T-helper 1 cell treated with Interleukin-12 subunit alpha and Interleukin-12 subunit beta and Interleukin-4 antibody, amounts not matched to agents 30 ng/mL and 1 ng/mL, for 36 hours (primary cell): ENCODE results near the gene GALNT7. TPM values are rescaled to one million over a fixed set of nuclear protein-coding genes. Genes with fewer than 3 reads are reported as not detected.

Source experiments
- intact Hi-C: fragments of 100-400 bp; cut with micrococcal nuclease; formaldehyde crosslinking; loops from one replicate; pipeline ENCODE4 v1.15.1; 2024
- total RNA-seq: library from RNA; stranded (reverse); gene quantifications from 2 replicates; pipeline ENCODE4 v1.2.3, GENCODE V29; 2022

Gene GALNT7
- total RNA-seq, 1 donor from 2014 or later = 18.6 TPM

DNA sequence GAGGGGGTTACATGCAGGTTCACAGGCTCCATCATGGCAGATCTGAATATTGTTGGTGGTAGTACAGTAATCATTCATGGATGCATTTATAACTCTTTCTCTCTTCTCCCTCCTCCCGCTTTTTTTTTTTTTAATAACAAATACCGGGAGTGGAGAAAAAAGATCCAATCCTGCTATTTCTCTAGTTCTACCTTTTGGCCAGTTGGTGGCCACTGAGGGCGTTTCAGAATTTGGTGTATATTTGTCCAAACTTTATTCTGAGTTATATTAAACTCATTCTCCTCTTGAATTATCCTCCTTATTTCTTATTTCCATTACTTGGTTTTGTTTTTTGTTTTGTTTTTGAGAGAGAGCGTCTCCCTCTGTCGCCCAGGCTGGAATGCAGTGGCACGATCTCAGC, 90.7 kb downstream of the GALNT7 start:
- intact Hi-C loops = no loop called here

DNA sequence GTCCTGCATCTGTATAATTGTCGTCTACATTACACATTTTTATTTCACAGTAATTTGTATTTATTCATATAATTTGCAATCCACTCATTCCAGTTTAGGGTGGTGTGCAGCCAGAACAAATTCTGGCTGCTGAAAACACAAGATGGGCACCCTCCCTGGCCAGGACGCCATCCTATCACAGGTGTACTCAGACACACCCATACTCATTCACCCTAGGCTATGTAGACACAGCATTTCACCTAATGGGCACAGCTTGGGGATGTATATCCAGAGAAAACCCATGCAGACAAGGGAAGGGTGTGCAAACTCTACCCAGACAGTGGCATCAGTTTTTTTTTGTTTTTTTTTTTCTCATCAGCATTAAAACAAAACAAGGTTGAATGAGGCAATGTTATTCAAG, 92.4 kb downstream of the GALNT7 start:
- intact Hi-C loops = no loop called here

DNA sequence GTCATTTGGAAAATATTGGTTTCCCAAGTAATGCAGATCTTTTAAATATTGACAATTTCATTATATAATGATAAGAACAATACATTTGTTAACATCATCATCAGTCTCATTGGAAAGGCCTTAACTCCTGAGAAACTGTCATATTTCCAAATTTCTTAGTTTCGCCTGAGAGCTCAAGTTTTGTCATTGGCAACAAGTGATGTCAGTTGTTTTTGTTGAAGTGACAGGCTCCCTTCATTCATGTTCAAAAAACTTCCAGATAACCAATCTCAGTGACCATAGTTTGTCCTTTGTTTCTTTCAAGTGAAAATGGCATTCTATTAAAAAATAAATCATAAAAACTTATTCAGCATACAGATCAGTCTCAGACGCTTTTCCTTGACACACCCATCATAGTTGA, 93.8 kb downstream of the GALNT7 start:
- intact Hi-C loops = no loop called here

DNA sequence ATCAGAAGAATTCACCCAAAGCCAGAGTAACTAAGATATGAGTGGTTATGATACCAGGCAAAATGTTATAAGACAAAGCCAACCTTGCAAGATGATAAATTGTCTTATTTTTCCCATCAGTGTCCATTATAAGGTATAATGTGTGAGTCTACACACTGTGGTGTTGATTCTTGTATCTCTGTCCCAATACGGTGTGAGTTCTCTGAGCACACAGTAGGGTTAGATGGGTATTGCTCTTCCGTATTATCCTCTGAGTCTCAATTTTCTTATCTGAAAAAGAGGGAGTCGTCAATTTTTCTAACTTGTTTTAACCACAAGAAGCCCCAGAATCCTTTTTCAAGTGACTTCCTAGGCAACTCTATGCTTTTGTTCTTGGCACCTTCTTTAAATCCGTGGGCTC, 95.6 kb downstream of the GALNT7 start:
- intact Hi-C loops = no loop called here

DNA sequence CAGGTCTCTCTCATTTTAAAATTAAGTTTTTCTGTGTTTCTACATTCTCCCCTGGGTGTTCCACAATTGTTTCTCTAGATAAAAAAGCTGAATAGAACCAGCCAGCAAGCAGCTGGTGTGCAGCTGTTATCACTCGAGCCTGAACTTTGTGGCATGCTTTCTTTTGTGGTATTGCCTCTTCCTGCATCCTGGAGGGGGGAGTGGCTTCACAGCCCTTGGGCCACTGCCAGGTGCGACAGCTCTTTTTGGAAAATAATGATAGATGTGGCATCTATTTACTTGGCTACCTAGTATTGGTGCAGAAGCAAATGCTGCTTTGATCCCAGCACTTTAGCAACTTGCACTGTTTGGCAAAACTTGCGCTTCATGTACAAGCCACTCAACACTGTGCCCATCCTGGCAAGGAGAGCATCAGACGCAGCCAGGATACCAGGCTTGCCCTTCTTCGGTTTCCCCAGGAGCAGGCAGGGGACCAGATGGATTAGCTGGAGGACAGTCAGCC, 96.1 kb downstream of the GALNT7 start:
- intact Hi-C loops = no loop called here

DNA sequence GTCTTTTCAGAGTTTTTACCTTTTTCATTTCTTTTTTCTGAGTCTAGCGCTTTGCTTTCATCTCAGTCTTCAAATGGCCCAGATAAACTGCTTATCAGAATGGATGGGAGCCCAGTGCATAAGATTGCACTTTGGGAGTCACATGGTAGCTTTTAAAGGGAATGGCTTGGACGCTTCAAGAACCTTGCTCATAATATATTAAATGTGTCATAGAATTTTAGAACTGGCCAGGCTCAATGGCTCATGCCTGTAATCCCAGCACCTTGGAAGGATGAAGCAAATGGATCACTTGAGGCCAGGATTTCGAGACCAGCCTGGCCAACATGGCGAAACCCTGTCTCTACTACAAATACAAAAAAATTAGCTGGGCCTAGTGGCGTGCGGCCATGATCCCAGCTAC, 97.1 kb downstream of the GALNT7 start:
- intact Hi-C loops = no loop called here

DNA sequence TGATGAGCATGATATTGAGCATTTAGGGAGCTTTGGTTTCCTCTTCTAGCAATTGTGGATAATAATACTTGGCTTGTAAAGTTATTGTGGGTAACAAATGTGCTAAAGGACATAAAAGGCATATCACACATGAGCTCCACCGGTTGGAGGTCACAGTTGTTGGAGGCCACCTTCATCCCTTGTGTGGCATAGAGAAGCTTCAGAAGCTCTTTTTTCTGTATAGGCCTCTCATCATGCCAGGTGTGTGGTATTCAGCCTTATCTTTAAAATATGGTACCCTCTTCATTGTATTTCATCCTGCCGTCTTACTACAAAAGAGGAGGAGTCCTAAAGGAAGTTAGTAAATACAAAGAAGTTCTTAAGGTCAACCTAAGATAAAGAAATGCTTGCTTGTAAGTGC, 99.1 kb downstream of the GALNT7 start:
- intact Hi-C loops = no loop called here

DNA sequence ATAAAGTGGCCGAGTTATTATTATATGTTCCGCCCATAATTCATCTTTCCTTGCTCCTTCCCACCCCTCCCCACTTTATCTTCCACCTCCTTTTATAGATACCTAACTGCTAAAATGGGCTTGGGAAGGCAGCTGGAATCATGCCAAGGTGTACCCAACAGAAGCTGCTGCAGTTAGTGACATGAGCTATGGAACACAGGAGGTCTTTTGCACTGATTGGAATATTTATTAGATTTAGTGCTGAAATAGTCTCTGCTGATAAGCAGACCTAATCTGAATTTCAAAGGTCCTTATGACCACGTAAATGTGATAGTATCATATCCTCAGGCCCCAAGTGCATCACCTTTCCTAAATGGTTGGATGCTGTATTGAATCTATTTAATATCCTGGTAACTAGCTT, 100.7 kb downstream of the GALNT7 start:
- intact Hi-C loops = no loop called here

DNA sequence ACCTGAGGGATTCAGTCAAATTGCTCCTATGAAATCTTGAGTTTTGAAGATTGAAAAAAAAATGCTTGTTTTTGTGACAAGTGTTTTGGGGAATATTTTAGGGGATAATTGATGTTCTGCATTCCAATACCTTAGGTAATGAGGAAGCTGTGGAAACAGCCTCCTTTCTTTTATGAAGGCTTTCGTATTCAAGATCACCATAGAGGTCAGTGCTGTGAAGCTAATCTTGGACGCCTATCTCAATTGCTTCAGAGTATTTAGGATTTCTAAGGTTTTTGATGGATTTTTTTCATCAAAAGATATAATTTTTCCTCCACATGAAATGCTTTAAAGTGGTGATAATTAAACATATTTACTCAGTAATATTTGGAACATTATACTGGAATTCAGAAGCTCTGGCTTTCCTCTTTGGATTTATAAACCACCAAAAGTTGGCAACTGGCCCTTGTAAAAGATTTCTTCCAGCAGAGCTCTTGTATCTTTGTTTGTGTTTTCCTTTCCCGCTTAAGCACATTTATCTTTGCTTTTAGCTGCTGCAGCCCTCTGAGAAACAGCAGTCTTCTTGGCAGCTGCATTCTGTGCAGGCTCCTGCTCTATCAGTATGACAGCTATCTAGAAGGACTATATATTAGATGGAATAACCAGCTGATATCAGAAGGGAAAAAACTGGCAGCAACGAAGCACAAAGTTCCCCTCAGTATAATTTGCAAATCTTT, 101.9 kb downstream of the GALNT7 start:
- intact Hi-C loops = no loop called here

DNA sequence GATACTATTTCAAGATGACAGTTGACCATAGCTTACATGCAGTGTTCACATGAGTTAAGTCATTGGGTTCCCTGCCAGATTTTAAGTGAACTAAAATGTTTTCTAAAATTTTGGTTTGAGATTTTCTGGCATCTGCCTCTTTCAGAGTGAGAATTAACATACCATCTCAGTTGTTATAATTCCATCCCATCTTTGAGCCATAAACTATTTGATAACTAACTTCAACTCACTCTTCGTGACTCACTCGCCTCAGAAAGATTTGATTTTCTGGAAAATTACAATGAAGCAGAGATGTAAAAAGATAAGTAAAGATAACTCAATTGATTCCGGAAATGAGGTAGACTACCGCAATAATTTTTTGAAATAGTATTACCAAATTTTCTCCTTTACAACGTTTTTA, 103.7 kb downstream of the GALNT7 start:
- intact Hi-C loops = no loop called here

DNA sequence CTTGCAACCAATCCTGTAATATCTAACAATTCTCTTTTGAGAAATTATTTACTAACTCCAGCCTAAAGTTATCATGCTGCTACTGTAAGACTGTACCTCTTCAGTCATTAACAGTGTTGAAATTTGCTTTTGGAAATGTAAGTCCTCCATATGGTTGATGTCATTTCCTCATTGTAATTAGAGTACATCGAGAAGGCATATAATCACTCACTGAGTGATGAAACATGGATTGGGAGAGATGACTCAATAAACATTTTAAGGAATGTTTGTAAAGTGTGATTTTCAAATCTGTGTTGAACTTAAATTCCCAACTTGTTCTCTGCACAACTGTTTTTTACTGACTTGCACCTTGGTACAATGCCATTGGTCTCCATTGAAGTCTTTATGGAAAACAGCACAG, 104.4 kb downstream of the GALNT7 start:
- intact Hi-C loops = no loop called here

DNA sequence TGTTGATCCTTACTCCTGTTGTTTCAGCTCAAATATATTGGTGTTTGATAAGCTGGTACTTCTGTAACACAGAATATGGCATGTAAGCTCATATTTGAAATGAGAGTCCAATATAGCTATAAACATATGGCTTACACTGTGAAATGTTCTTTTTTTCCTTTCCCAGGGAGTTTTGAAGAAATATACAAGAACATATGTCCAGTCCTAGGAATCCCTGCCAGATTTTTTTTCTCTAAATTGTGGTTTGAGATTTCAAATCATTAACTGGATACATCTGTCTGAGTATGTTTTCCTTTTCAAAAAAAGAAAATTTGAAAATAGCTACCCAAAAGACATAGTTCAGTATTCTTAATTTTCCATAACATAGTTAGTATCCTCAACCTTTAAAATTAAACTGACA, 105.3 kb downstream of the GALNT7 start:
- intact Hi-C loops = no loop called here

DNA sequence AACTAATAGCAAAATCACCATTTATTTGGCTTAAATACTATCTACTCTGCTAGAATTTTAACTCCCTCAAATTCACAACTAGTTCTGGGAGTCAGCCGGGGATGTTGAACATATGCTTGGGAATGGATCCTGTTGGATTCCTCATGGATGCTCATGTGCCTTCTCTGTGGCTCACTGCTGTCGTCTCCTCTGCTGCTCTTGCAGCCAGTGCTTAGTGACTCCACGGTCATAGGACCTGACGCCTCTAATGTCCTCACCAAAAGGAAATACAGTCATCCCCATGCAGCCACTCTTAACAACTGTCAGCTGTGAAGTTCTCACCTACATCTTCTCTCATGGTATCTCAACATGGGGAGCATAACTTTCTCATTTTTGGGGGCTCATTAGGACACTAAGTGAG, 106.1 kb downstream of the GALNT7 start:
- intact Hi-C loops = no loop called here

DNA sequence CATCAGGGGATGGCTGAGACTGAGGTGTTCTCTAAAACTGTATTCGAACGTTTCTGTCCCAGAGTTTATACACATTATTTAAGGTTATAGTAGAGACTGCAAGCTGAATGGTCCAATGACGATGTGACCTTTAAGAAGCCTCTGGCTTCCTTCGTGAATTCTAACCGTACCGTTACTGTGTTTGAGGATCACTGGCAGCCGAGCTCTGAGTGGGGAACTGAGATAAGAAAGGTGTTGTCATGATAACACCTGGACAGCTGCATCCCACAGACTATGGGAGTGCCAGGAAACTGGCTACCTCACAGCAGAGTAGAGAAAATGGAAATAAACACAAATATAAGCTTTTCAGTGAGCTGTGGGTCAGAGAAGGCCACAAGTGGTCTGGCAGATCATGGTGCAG, 106.5 kb downstream of the GALNT7 start:
- intact Hi-C loops = no loop called here

DNA sequence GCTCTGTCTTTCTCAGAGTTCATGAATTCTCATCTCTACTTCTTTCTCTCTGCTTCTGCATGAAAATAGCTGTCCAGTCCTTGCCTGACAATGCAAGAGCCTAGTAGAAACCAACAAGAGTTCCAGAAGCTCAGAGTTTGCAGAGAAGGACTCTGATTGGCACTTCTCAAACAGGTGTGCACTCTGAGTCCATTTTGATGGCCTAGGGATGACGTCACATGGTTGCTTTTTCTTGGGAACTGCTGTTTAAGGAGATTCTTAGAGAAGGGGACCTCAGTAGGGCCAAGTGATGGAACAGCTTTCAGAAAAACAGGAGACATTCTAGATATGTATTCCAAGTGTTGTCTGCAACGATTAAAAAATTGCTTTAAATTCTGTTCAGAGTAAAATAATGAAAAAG, 108.7 kb downstream of the GALNT7 start:
- intact Hi-C loops = no loop called here

DNA sequence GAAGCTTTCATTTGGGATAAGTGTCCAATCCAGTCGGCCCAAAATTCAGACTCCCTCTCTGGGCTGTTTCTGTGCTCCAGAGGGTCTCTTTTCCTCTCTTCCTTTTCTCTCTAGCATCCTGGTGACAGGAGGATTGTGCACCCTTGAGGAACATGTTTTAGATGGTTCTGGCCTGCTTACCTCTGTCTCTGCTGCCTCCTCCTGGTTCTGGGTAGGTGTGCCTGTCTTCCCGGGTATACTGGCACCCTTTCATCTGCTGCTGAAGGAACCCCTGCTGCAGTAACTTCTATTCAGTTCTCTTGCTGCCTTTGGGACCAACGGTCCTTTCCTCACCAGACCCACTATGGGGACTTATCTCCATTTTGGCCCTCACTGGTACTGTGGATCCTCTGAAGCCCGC, 112.4 kb downstream of the GALNT7 start:
- intact Hi-C loops = loop anchor here (1.0 kb wide), 1 partner anchor 268 kb away; no protein-coding TSS in a partner anchor

DNA sequence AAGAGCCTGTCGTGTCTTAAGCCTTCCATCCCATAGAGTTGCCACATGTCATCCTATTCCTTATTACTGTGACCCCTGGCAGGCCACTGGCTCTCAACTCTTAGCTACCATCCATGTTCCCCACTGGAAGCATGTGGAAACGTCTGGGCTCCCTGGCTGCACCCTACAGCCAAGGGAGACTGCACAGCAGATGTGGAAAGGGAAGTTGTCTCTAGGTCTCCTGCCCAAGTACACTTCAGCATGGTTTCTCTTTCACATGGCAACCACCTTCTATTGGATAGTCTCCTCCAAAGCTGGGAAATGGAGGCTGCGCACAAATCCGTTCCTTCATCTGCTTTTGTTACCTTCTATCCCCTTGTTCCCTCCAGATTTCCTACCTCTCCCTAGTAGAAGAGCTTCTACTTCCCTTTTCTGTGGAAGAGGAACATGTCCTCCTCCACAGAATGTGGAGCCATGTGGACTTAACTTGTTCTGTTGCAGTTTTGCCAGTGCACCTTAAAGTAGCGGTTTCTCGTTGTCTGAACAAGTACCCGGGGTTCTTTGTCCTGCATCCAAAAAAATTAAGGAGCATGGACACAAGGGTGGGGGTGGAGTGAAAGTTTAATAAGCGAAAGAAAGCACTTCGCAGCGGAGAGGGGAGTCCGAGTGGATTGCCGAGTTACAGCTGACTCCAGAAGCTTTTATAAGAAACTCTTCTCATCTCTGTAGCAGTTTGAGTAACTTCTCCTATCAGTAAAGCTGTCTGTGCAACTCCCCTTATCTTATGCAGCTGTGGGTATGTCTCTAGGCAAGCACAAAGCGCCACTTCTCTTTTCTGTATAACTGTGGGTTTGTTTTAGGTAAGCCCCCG, 113.0 kb downstream of the GALNT7 start:
- intact Hi-C loops = loop anchor here (1.0 kb wide), 1 partner anchor 268 kb away; no protein-coding TSS in a partner anchor

DNA sequence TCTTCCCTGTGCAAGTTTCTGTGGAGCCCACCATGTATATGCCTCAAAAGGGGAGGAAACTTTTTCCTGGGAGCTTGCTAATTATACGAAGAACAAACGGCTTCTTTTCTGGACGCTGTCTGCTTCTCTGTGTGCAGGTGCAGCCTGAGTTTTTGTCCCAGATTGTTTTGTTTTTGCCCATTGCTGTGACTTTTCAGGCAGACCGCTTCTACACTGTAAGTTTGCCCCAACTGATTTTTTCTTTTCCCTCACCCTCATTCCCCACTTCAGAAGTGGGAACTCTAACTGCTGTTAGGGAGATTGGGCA, 113.6 kb downstream of the GALNT7 start:
- intact Hi-C loops = no loop called here

DNA sequence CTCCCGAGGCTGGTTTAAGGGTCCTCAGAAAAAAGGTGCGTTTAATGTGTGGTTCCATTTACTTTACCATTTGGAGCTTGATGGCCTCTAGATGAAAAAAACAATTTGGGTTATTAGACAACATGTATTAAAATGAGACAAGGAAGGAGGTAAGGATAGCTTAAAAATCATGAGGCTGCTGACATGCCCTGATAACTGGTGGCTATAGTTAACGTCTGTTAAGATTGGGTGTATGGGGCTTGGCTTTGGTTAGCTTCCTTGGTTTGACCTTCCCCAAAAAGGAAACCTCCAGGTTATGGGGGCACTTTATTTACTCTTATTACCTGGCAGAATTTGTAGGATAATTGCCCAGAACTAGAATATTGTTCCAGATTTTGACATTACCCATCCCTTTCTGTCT, 114.0 kb downstream of the GALNT7 start:
- intact Hi-C loops = no loop called here

DNA sequence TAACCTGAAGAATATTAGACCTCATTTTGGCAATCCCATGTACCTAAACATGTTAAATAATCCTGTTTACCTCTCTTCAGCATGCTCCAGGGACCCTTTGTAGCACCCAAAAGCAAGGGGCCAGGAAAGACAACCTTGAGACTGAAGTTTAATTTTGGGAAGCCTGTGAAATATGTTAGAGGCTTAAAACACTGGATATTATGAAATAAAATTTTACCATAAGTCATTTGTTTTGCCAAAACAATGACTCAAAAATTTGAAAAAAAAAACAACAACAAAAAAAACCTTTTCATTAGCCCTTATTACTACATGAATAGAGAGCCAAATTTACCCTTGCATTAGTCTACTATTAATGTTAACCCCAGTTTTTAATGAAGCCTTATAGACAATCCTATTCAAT, 115.9 kb downstream of the GALNT7 start:
- intact Hi-C loops = no loop called here

DNA sequence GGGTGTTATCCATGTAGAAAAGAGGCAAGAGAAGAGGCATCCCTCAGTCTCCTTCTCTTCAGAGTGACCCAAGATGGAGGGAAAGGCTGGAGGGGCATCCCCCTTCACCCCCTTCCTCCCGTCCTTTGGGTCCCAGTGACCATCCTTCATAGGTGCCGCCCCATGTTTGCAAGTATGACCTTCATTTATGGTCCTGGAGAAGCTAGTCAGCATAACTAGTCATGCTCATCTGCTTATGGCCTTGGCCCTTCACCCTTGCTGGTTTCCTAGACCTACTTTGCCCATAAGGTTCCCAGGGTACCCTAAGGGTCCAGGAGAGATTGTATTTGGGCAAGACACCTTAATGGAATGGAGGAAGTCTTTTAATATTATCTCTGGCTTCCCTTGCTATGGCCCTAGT, 118.9 kb downstream of the GALNT7 start:
- intact Hi-C loops = no loop called here

DNA sequence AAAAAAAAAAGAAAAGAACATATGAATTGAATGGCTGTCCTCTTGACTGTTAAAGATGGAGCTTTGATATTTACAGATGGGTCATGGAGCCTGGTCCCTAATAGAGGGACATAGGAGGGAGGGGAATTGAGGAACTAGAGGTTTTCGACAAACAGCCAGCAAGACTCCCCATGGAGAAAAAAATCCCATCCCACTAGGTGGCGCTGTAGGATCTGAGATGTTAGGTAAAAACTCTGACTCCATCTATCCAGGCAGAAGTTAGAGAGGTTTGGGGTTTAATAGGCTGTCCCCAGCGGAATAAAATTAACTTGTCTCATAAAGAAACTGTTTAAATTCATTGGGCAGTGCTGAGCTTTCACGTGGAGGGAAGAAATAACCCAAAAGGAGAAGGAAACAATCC, 119.7 kb downstream of the GALNT7 start:
- intact Hi-C loops = loop anchor here (1.0 to 2.0 kb wide), 7 partner anchors 13 to 275 kb away; partner anchors contain the start of genes GALNT7 and HMGB2
